K562 (cell line): ENCODE results near the gene SLC35E2B.
"Not testable (repeated sequence)": the region's sequence is repeated elsewhere in the genome, so short reads cannot be mapped to it uniquely, and the experiment has no call there.

ENCODE experiments used
- CTCF ChIP-seq, 3 experiments: IDR thresholded peaks in 2 of 3; conservative IDR thresholded peaks in 1 of 3; 2 replicates each; pipeline ENCODE4 v1.5.1; 2011 to 2012; ENCODE audit warnings: low read length in 3 of 3, mild to moderate bottlenecking in 3 of 3, control low read depth in 2 of 3, improper control_type of control experiment in 1 of 3, inconsistent platforms in 1 of 3, low read depth in 1 of 3, mixed read lengths in 1 of 3, moderate library complexity in 1 of 3; ENCODE audit not compliant: insufficient read depth in 2 of 3
- E2F5 ChIP-seq: sonication (generic); formaldehyde crosslinking; IDR thresholded peaks from 2 replicates; pipeline ENCODE4 v1.8.0; 2022; ENCODE audit warnings: mild to moderate bottlenecking, missing genetic modification reagents
- EP300 ChIP-seq: IDR thresholded peaks from 2 replicates; pipeline ENCODE4 v1.6.1; 2012; ENCODE audit warnings: low read length, improper control_type of control experiment
- HNRNPUL1 ChIP-seq: fragments of 200-400 bp; formaldehyde crosslinking; IDR thresholded peaks from 2 replicates; pipeline ENCODE4 v1.6.1; 2017; ENCODE audit warnings: low read length
- NR1H2 ChIP-seq: sonication (generic); formaldehyde crosslinking; IDR thresholded peaks from 2 replicates; pipeline ENCODE4 v1.4.0; 2020; ENCODE audit warnings: mild to moderate bottlenecking, missing genetic modification reagents
- POLR2A ChIP-seq: fragments of 450-650 bp; conservative IDR thresholded peaks from 2 replicates; pipeline ENCODE4 v1.6.1; 2016
- POLR2AphosphoS5 ChIP-seq: IDR thresholded peaks from 2 replicates; pipeline ENCODE4 v1.6.1; 2011; ENCODE audit warnings: mild to moderate bottlenecking, low read depth, low read length, moderate library complexity; ENCODE audit not compliant: control insufficient read depth, insufficient read depth
- SMAD1 ChIP-seq: fragments of 150-350 bp; IDR thresholded peaks from 2 replicates; pipeline ENCODE4 v1.6.1; 2014; ENCODE audit warnings: low read length, low read depth; ENCODE audit not compliant: partially characterized antibody
- TRIM25 ChIP-seq: fragments of 450-650 bp; IDR thresholded peaks from 2 replicates; pipeline ENCODE4 v1.7.0; 2016; ENCODE audit warnings: borderline replicate concordance
- ZBTB5 ChIP-seq: fragments of 450-650 bp; IDR thresholded peaks from 2 replicates; pipeline ENCODE4 v1.6.1; 2017; ENCODE audit warnings: antibody characterized with exemption
- ZFX ChIP-seq: sonication (generic); formaldehyde crosslinking; IDR thresholded peaks from 2 replicates; pipeline ENCODE4 v1.8.0; 2022; ENCODE audit warnings: mild to moderate bottlenecking, missing genetic modification reagents, moderate library complexity
- ZNF143 ChIP-seq: sonication (generic); formaldehyde crosslinking; IDR thresholded peaks from 2 replicates; pipeline ENCODE4 v1.9.0; 2022; ENCODE audit warnings: mild to moderate bottlenecking, missing genetic modification reagents

GRCh38 chr1:1700067-1700466 lies 7.5 kb upstream of the SLC35E2B start:
- TF ChIP-seq TRIM25; POLR2A; ZFX; CTCF (IDR thresholded peaks at IDR 0.05 in 2 of 3, conservative IDR thresholded peaks at IDR 0.05 in 1 of 3; ENCODE audit: insufficient read depth in 2 of 3, low read depth in 1 of 3, low read length in 3 of 3); ZNF143; EP300; NR1H2 (CRISPR knock-in tag); ZBTB5; HNRNPUL1; POLR2AphosphoS5; SMAD1; E2F5: not testable (repeated sequence)
